K562 (cell line): ENCODE results near the gene NME7. TPM values are rescaled to one million over a fixed set of nuclear protein-coding genes. Genes with fewer than 3 reads are reported as not detected.

Experiments used
- ATAC-seq: fragments of 200-7000 bp; cut with Tn5 transposase; 3 replicates; pipeline ENCODE4 v1.9.1; 2020; ENCODE audit warnings: moderate library complexity
- BruUV-seq: library from RNA; stranded (reverse); fragments of 400-500 nt; replicated peaks from 2 replicates; lab custom pipeline; 2021; lab: Mats Ljungman, UMichigan
- CTCF ChIA-PET: fragments of 300-600 bp; formaldehyde crosslinking; extraction: SDS; loops from one replicate; lab custom pipeline; 2021; ENCODE audit warnings: low intra/inter-chr PET ratio; lab: Yijun Ruan, JAX
- POLR2A ChIA-PET: fragments of 300-600, 350-650 bp; sonication (Branson Sonifier 250); formaldehyde crosslinking; extraction: SDS; loops from one replicate; lab custom pipeline; 2021; ENCODE audit warnings: antibody characterized with exemption, inconsistent platforms; lab: Yijun Ruan, JAX
- DNase-seq, 4 experiments: peaks; one replicate each; pipeline versions ENCODE4 v3.0.0 to v3.0.0-alpha.2; 2011 to 2018; ENCODE audit warnings: low spot score in 3 of 4, mixed read lengths in 3 of 4; ENCODE audit errors: extremely low read depth in 1 of 4
- FAIRE-seq: peaks from 2 replicates; lab custom pipeline; 2011; peaks lifted over from hg19 to GRCh38; lab: Jason Lieb, UNC
- H2AFZ ChIP-seq: 2 replicates; pipeline ENCODE4 v1.6.0; 2011; ENCODE audit warnings: low read depth, low read length, control low read depth, inconsistent platforms
- H3K27ac ChIP-seq: fragments of 200-600 bp; 3 replicates; pipeline ENCODE4 v1.8.0; 2011; ENCODE audit warnings: low read depth, mild to moderate bottlenecking, control low read depth, inconsistent platforms, low read length, moderate library complexity, mixed read lengths; ENCODE audit errors: extremely low read depth
- H3K27me3 ChIP-seq, 2 experiments: fragments of 300-600 bp in 1 of 2; 2 replicates in 1 of 2; 3 replicates in 1 of 2; pipeline versions ENCODE4 v1.6.0 to v1.8.0; 2011; ENCODE audit warnings: inconsistent platforms in 2 of 2, low read length in 2 of 2, mild to moderate bottlenecking in 1 of 2, mixed read lengths in 1 of 2, moderate library complexity in 1 of 2; ENCODE audit not compliant: control insufficient read depth in 2 of 2, insufficient read depth in 2 of 2
- H3K36me3 ChIP-seq: fragments of 300-600 bp; 3 replicates; pipeline ENCODE4 v1.8.0; 2011; ENCODE audit warnings: mild to moderate bottlenecking, low read length, inconsistent platforms; ENCODE audit not compliant: control insufficient read depth, insufficient read depth
- H3K4me1 ChIP-seq, 2 experiments: fragments of 200-600 bp in 1 of 2; replicated peaks in 1 of 2; 2 replicates in 1 of 2; 3 replicates in 1 of 2; pipeline versions ENCODE4 v1.5.1 to v1.8.0; 2011; ENCODE audit warnings: inconsistent platforms in 2 of 2, low read length in 2 of 2, mild to moderate bottlenecking in 1 of 2, mixed read lengths in 1 of 2, moderate library complexity in 1 of 2; ENCODE audit not compliant: control insufficient read depth in 2 of 2, insufficient read depth in 2 of 2
- H3K4me2 ChIP-seq: 2 replicates; pipeline ENCODE4 v1.6.1; 2011; ENCODE audit warnings: low read length, control low read depth, inconsistent platforms, mixed read lengths; ENCODE audit not compliant: insufficient read depth
- H3K4me3 ChIP-seq: fragments of 200-600 bp; sonication (generic), shearing (Covaris generic); 2 replicates; pipeline ENCODE4 v1.5.1; 2016; ENCODE audit warnings: control low read depth, inconsistent platforms
- H3K79me2 ChIP-seq: fragments of 200-600 bp; 3 replicates; pipeline ENCODE4 v1.8.0; 2011; ENCODE audit warnings: low read length, inconsistent platforms; ENCODE audit not compliant: control insufficient read depth, insufficient read depth
- H3K9ac ChIP-seq, 2 experiments: 2 replicates each; pipeline versions ENCODE4 v1.6.0 to v1.6.1; 2011; ENCODE audit warnings: low read depth in 2 of 2, low read length in 2 of 2, control low read depth in 1 of 2, inconsistent platforms in 1 of 2, mild to moderate bottlenecking in 1 of 2, mixed read lengths in 1 of 2; ENCODE audit not compliant: insufficient read depth in 1 of 2
- H3K9me1 ChIP-seq: one replicate; pipeline ENCODE4 v1.6.0; 2011; ENCODE audit warnings: inconsistent platforms, mild to moderate bottlenecking, low read length, moderate library complexity; ENCODE audit not compliant: control insufficient read depth, insufficient read depth
- H3K9me3 ChIP-seq: replicated peaks from 2 replicates; pipeline ENCODE4 v1.5.1; 2011; ENCODE audit warnings: low read depth, low read length, inconsistent platforms; ENCODE audit not compliant: control insufficient read depth, insufficient read depth
- H4K20me1 ChIP-seq: replicated peaks from 2 replicates; pipeline ENCODE4 v1.6.1; 2011; ENCODE audit warnings: low read length, inconsistent platforms, mixed read lengths; ENCODE audit not compliant: control insufficient read depth, insufficient read depth
- CEBPB ChIP-seq: fragments of 450-650 bp; IDR thresholded peaks from 2 replicates; pipeline ENCODE4 v1.6.1; 2016; ENCODE audit warnings: missing genetic modification characterization, missing compliant biosample characterization
- GTF2E2 ChIP-seq: fragments of 200-800 bp; sonication (Bioruptor generic); IDR thresholded peaks from 2 replicates; pipeline ENCODE4 v1.6.1; 2016; ENCODE audit warnings: missing genetic modification characterization, missing compliant biosample characterization
- HLTF ChIP-seq: fragments of 450-650 bp; IDR thresholded peaks from 2 replicates; pipeline ENCODE4 v1.6.1; 2016
- MAFF ChIP-seq: IDR thresholded peaks from 2 replicates; pipeline ENCODE4 v1.6.1; 2012; ENCODE audit warnings: low read length, improper control_type of control experiment
- PHB ChIP-seq: fragments of 250-450 bp; sonication (Bioruptor Pico); IDR thresholded peaks from 2 replicates; pipeline ENCODE4 v1.5.0; 2021
- WGBS: fragments of 100-300 bp; shearing (Covaris generic); methylation state at CpG from one replicate; pipeline ENCODE4 v1.1.6; 2016; ENCODE audit warnings: low coverage, mixed read lengths; ENCODE audit not compliant: insufficient coverage; ENCODE audit errors: missing lambda C conversion rate; 5-methylcytosine and 5-hydroxymethylcytosine counted together
- in situ Hi-C: fragments of 300-500 bp; cut with MboI; formaldehyde crosslinking; loops from 4 replicates; pipeline ENCODE4 v1.15.0; 2018; ENCODE audit warnings: inconsistent platforms, mixed read lengths
- intact Hi-C: fragments of 100-400 bp; cut with micrococcal nuclease; formaldehyde crosslinking; loops from 2 replicates; pipeline ENCODE4 v1.14.2; 2022
- polyA plus RNA-seq, 8 experiments: library from polyadenylated mRNA; depleted of rRNA in 4 of 8; stranded (reverse) in 5 of 8; unstranded in 3 of 8; fragments of >200 nt; fragmentation: Nextera tagmentation in 2 of 8; fragmentation: Illumina TruSeq in 1 of 8; extraction: Ambion mirVana in 2 of 8; extraction: Trizol in 1 of 8; gene quantifications; 2 replicates each; pipeline versions ENCODE4 v1.2.1 to v1.2.3, GENCODE V29; 2011 to 2014; ENCODE audit warnings: inconsistent platforms in 1 of 8, missing spikeins in 1 of 8
- total RNA-seq, 7 experiments: library from RNA; depleted of rRNA in 6 of 7; stranded (reverse); fragments of >200 nt in 6 of 7; fragmentation: Illumina TruSeq in 2 of 7; extraction: Trizol in 2 of 7; gene quantifications; 2 replicates each; pipeline versions ENCODE4 v1.2.1 to v1.2.3, GENCODE V29; 2011 to 2021; ENCODE audit warnings: low replicate concordance in 1 of 7
- TF ChIP-seq, protein P1 (sequence below): fragments of 200-600 bp; sonication (generic); IDR thresholded peaks from one replicate; pipeline ENCODE4 v1.6.1; 2012; ENCODE audit warnings: mild to moderate bottlenecking, low read depth, low read length, inconsistent platforms
- TF ChIP-seq, protein P2 (sequence below): fragments of 250-450 bp; sonication (Bioruptor Pico); IDR thresholded peaks from 2 replicates; pipeline ENCODE4 v1.5.0; 2021

NME7 gene
- total and polyA plus RNA-seq, 9 of the 15 experiments (the other 6 are each of a cell fraction or from before 2014, with no cell fraction given) = 7.9 to 43.2 (median 23.9) TPM

DNA sequence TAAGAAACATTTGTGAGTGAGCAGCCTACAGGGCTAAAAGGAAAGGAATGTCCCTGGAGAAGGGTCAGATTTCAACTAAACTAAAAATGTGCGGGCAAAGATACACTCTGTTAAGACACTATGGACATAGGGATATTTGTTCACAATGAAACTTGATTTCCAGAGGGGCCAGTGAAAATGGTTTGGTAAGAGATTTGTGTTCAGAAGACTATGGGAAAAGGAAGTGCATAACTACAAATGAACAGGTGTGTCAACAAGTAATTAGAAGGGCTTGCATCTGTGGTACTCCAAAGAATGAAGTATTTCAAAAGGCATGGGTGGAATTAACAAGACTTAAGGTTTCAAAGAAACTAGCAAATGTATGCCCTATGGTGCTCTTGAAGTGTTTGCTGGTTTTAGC, 60.4 kb downstream of the NME7 start:
- no peaks in the 10 kb centered on the region for H4K20me1 ChIP-seq
- no peak overlapping the region for H3K4me2 ChIP-seq
- H3K27ac ChIP-seq = no peak overlapping the region
- no peak for DNase-seq
- H2AFZ ChIP-seq = no peak overlapping the region
- intact Hi-C loops (no loop called here), in situ Hi-C loops (no loop called here)
- WGBS = 86% methylated on average over 1 of the region's 1 CpG
- FAIRE-seq = no peak
- no TSS peak for BruUV-seq
- H3K79me2 ChIP-seq = no peaks in the 10 kb centered on the region
- no peaks in the 10 kb centered on the region for H3K27me3 ChIP-seq
- ChIA-PET CTCF (no interaction called here), POLR2A (no interaction called here)
- ATAC-seq = no peak
- H3K4me1 ChIP-seq = peaks cover 3 to 24% of the 10 kb centered on the region in 2 experiments
- no peaks in the 10 kb centered on the region for H3K9me1 ChIP-seq
- peaks cover 7% of the 10 kb centered on the region for H3K9me3 ChIP-seq
- H3K36me3 ChIP-seq = peaks cover 5% of the 10 kb centered on the region; the same call in 2 of the 3 replicates
- no peak overlapping the region for H3K4me3 ChIP-seq
- H3K9ac ChIP-seq = no peak overlapping the region
- TF ChIP-seq MAFF (no peak), CEBPB (tag) (no peak), GTF2E2 (tag) (no peak), HLTF (no peak), PHB (no peak)
- TF ChIP-seq, protein P1, sequence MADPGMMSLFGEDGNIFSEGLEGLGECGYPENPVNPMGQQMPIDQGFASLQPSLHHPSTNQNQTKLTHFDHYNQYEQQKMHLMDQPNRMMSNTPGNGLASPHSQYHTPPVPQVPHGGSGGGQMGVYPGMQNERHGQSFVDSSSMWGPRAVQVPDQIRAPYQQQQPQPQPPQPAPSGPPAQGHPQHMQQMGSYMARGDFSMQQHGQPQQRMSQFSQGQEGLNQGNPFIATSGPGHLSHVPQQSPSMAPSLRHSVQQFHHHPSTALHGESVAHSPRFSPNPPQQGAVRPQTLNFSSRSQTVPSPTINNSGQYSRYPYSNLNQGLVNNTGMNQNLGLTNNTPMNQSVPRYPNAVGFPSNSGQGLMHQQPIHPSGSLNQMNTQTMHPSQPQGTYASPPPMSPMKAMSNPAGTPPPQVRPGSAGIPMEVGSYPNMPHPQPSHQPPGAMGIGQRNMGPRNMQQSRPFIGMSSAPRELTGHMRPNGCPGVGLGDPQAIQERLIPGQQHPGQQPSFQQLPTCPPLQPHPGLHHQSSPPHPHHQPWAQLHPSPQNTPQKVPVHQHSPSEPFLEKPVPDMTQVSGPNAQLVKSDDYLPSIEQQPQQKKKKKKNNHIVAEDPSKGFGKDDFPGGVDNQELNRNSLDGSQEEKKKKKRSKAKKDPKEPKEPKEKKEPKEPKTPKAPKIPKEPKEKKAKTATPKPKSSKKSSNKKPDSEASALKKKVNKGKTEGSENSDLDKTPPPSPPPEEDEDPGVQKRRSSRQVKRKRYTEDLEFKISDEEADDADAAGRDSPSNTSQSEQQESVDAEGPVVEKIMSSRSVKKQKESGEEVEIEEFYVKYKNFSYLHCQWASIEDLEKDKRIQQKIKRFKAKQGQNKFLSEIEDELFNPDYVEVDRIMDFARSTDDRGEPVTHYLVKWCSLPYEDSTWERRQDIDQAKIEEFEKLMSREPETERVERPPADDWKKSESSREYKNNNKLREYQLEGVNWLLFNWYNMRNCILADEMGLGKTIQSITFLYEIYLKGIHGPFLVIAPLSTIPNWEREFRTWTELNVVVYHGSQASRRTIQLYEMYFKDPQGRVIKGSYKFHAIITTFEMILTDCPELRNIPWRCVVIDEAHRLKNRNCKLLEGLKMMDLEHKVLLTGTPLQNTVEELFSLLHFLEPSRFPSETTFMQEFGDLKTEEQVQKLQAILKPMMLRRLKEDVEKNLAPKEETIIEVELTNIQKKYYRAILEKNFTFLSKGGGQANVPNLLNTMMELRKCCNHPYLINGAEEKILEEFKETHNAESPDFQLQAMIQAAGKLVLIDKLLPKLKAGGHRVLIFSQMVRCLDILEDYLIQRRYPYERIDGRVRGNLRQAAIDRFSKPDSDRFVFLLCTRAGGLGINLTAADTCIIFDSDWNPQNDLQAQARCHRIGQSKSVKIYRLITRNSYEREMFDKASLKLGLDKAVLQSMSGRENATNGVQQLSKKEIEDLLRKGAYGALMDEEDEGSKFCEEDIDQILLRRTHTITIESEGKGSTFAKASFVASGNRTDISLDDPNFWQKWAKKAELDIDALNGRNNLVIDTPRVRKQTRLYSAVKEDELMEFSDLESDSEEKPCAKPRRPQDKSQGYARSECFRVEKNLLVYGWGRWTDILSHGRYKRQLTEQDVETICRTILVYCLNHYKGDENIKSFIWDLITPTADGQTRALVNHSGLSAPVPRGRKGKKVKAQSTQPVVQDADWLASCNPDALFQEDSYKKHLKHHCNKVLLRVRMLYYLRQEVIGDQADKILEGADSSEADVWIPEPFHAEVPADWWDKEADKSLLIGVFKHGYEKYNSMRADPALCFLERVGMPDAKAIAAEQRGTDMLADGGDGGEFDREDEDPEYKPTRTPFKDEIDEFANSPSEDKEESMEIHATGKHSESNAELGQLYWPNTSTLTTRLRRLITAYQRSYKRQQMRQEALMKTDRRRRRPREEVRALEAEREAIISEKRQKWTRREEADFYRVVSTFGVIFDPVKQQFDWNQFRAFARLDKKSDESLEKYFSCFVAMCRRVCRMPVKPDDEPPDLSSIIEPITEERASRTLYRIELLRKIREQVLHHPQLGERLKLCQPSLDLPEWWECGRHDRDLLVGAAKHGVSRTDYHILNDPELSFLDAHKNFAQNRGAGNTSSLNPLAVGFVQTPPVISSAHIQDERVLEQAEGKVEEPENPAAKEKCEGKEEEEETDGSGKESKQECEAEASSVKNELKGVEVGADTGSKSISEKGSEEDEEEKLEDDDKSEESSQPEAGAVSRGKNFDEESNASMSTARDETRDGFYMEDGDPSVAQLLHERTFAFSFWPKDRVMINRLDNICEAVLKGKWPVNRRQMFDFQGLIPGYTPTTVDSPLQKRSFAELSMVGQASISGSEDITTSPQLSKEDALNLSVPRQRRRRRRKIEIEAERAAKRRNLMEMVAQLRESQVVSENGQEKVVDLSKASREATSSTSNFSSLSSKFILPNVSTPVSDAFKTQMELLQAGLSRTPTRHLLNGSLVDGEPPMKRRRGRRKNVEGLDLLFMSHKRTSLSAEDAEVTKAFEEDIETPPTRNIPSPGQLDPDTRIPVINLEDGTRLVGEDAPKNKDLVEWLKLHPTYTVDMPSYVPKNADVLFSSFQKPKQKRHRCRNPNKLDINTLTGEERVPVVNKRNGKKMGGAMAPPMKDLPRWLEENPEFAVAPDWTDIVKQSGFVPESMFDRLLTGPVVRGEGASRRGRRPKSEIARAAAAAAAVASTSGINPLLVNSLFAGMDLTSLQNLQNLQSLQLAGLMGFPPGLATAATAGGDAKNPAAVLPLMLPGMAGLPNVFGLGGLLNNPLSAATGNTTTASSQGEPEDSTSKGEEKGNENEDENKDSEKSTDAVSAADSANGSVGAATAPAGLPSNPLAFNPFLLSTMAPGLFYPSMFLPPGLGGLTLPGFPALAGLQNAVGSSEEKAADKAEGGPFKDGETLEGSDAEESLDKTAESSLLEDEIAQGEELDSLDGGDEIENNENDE = no peak
- TF ChIP-seq, protein P2, sequence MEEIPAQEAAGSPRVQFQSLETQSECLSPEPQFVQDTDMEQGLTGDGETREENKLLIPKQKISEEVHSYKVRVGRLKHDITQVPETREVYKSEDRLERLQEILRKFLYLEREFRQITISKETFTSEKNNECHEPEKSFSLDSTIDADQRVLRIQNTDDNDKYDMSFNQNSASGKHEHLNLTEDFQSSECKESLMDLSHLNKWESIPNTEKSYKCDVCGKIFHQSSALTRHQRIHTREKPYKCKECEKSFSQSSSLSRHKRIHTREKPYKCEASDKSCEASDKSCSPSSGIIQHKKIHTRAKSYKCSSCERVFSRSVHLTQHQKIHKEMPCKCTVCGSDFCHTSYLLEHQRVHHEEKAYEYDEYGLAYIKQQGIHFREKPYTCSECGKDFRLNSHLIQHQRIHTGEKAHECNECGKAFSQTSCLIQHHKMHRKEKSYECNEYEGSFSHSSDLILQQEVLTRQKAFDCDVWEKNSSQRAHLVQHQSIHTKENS (CRISPR knock-in tag) = no peak
